Measurements from ENCODE around the gene DLG2. TPM values are rescaled to one million over a fixed set of nuclear protein-coding genes. Genes with fewer than 3 reads are reported as not detected.

The DLG2 gene
- total and polyA plus RNA-seq, 2 of the 8 experiments (the other 6 are each of a cell fraction or from before 2014, with no cell fraction given), result 1.7 to 14.3 TPM

GRCh38 chr11:84256618-84257017 is 1370.5 kb downstream of the DLG2 start (continued):
- TF ChIP-seq KDM1A (IDR thresholded peaks at IDR 0.05; ENCODE audit: borderline replicate concordance, low read length) (no peak), PHF8 (conservative IDR thresholded peaks at IDR 0.05; ENCODE audit: low read depth, low read length) (no peak), CBX8 (IDR thresholded peaks at IDR 0.05; ENCODE audit: borderline replicate concordance, low read depth, low read length) (no peak), CTBP2 (IDR thresholded peaks at IDR 0.05; ENCODE audit: borderline replicate concordance, insufficient read depth, insufficient read length, low read length) (no peak), NANOG (IDR thresholded peaks at IDR 0.05; ENCODE audit: insufficient read depth, low read depth, low read length, poor library complexity, severe bottlenecking) (no peak), SAP30 (IDR thresholded peaks at IDR 0.05; ENCODE audit: insufficient read depth, insufficient replicate concordance, low read length) (no peak), GTF2F1 (IDR thresholded peaks at IDR 0.05; ENCODE audit: borderline replicate concordance, low read depth, low read length) (no peak)
